ENCODE measurements around the gene ZDHHC14.

Gene ZDHHC14

GRCh38 chr6:157412791-157413190 lies 31.8 kb downstream of the ZDHHC14 start:
- no peak for DNase-seq (ENCODE audit: low read depth in 1 of 2, low spot score in 1 of 2)
- H3K27me3 ChIP-seq (ENCODE audit: insufficient read depth, poor library complexity, severe bottlenecking), result no peaks in the 10 kb centered on the region
- no peak overlapping the region for H3K4me3 ChIP-seq (replicated peaks; ENCODE audit: insufficient read depth, low read length)
- no peak for TF ChIP-seq SPI1 (IDR thresholded peaks at IDR 0.05; ENCODE audit: borderline replicate concordance, low read depth)
- TF ChIP-seq CTCF (IDR thresholded peaks at IDR 0.05; ENCODE audit: insufficient read depth, low read length), result no peak
- no peak for TF ChIP-seq GABPA (IDR thresholded peaks at IDR 0.05; ENCODE audit: low read depth)
- TF ChIP-seq POLR2AphosphoS5 (IDR thresholded peaks at IDR 0.05; ENCODE audit: low read depth), result no peak
- no peak overlapping the region for H3K27ac ChIP-seq (replicated peaks)

GRCh38 chr6:157420497-157420896 lies 39.5 kb downstream of the ZDHHC14 start:
- no peak for DNase-seq (ENCODE audit: low read depth in 1 of 2, low spot score in 1 of 2)
- no peak overlapping the region for H3K27ac ChIP-seq (replicated peaks)
- H3K27me3 ChIP-seq (ENCODE audit: insufficient read depth, poor library complexity, severe bottlenecking), result no peaks in the 10 kb centered on the region
- TF ChIP-seq CTCF (IDR thresholded peaks at IDR 0.05; ENCODE audit: insufficient read depth, low read length) (no peak), SPI1 (IDR thresholded peaks at IDR 0.05; ENCODE audit: borderline replicate concordance, low read depth) (no peak), POLR2AphosphoS5 (IDR thresholded peaks at IDR 0.05; ENCODE audit: low read depth) (no peak), GABPA (IDR thresholded peaks at IDR 0.05; ENCODE audit: low read depth) (no peak), REST (IDR thresholded peaks at IDR 0.05; ENCODE audit: insufficient replicate concordance, low read depth) (no peak)
- no peak overlapping the region for H3K4me3 ChIP-seq (replicated peaks; ENCODE audit: insufficient read depth, low read length)

- no peak for TF ChIP-seq REST (IDR thresholded peaks at IDR 0.05; ENCODE audit: insufficient replicate concordance, low read depth)
- TF ChIP-seq GABPA (IDR thresholded peaks at IDR 0.05; ENCODE audit: low read depth), result no peak
- TF ChIP-seq SPI1 (IDR thresholded peaks at IDR 0.05; ENCODE audit: borderline replicate concordance, low read depth), result no peak
- TF ChIP-seq POLR2AphosphoS5 (IDR thresholded peaks at IDR 0.05; ENCODE audit: low read depth), result no peak
- no peak for TF ChIP-seq CTCF (IDR thresholded peaks at IDR 0.05; ENCODE audit: insufficient read depth, low read length)
- no peak for DNase-seq (ENCODE audit: low read depth in 1 of 2, low spot score in 1 of 2)
- H3K27me3 ChIP-seq (ENCODE audit: insufficient read depth, poor library complexity, severe bottlenecking), result no peaks in the 10 kb centered on the region
- no peak overlapping the region for H3K27ac ChIP-seq (replicated peaks)
- H3K4me3 ChIP-seq (replicated peaks; ENCODE audit: insufficient read depth, low read length), result no peak overlapping the region
Observed at GRCh38 chr6:157424491-157425020, 43.6 kb downstream of the ZDHHC14 start.

- Histone ChIP-seq H3K27me3 (ENCODE audit: insufficient read depth, poor library complexity, severe bottlenecking) (no peaks in the 10 kb centered on the region), H3K4me3 (replicated peaks; ENCODE audit: insufficient read depth, low read length) (no peak overlapping the region), H3K27ac (replicated peaks) (no peak overlapping the region)
- no peak for DNase-seq (ENCODE audit: low read depth in 1 of 2, low spot score in 1 of 2)
- no peak for TF ChIP-seq SPI1 (IDR thresholded peaks at IDR 0.05; ENCODE audit: borderline replicate concordance, low read depth)
- no peak for TF ChIP-seq GABPA (IDR thresholded peaks at IDR 0.05; ENCODE audit: low read depth)
- TF ChIP-seq CTCF (IDR thresholded peaks at IDR 0.05; ENCODE audit: insufficient read depth, low read length), result no peak
- no peak for TF ChIP-seq REST (IDR thresholded peaks at IDR 0.05; ENCODE audit: insufficient replicate concordance, low read depth)
- TF ChIP-seq POLR2AphosphoS5 (IDR thresholded peaks at IDR 0.05; ENCODE audit: low read depth), result no peak
Observed at GRCh38 chr6:157427969-157428368, 47.0 kb downstream of the ZDHHC14 start.
